ENCODE results near the gene KBTBD8.

Gene KBTBD8

GRCh38 chr3:67033079-67033478 is 35.0 kb downstream of the KBTBD8 start:
- H3K27me3 ChIP-seq (replicated peaks; ENCODE audit: control insufficient read depth, insufficient read depth, low read length, poor library complexity, severe bottlenecking): no peaks in the 10 kb centered on the region
- no peaks in the 10 kb centered on the region for H3K4me1 ChIP-seq (ENCODE audit: control insufficient read depth, insufficient read depth, low read length, poor library complexity, severe bottlenecking)
- DNase-seq: no peak
- no peaks in the 10 kb centered on the region for H3K9me3 ChIP-seq (ENCODE audit: control insufficient read depth, low read length)
- H3K27ac ChIP-seq (ENCODE audit: insufficient read depth, low read length, poor library complexity, severe bottlenecking): no peak overlapping the region
- no peaks in the 10 kb centered on the region for H3K36me3 ChIP-seq (ENCODE audit: control insufficient read depth, insufficient read depth, low read length)
- H3K4me3 ChIP-seq (ENCODE audit: insufficient read depth, low read depth, low read length, poor library complexity, severe bottlenecking): no peak overlapping the region

- Histone ChIP-seq H3K27ac (ENCODE audit: insufficient read depth, low read length, poor library complexity, severe bottlenecking) (no peak overlapping the region), H3K9me3 (ENCODE audit: control insufficient read depth, low read length) (no peaks in the 10 kb centered on the region), H3K4me3 (ENCODE audit: insufficient read depth, low read depth, low read length, poor library complexity, severe bottlenecking) (no peak overlapping the region), H3K27me3 (replicated peaks; ENCODE audit: control insufficient read depth, insufficient read depth, low read length, poor library complexity, severe bottlenecking) (no peaks in the 10 kb centered on the region), H3K4me1 (ENCODE audit: control insufficient read depth, insufficient read depth, low read length, poor library complexity, severe bottlenecking) (no peaks in the 10 kb centered on the region), H3K36me3 (ENCODE audit: control insufficient read depth, insufficient read depth, low read length) (no peaks in the 10 kb centered on the region)
- DNase-seq: no peak
Measured at GRCh38 chr3:67034371-67034770, 36.3 kb downstream of the KBTBD8 start.

- no peak overlapping the region for H3K27ac ChIP-seq (ENCODE audit: insufficient read depth, low read length, poor library complexity, severe bottlenecking)
- H3K27me3 ChIP-seq (replicated peaks; ENCODE audit: control insufficient read depth, insufficient read depth, low read length, poor library complexity, severe bottlenecking): no peaks in the 10 kb centered on the region
- H3K36me3 ChIP-seq (ENCODE audit: control insufficient read depth, insufficient read depth, low read length): no peaks in the 10 kb centered on the region
- H3K9me3 ChIP-seq (ENCODE audit: control insufficient read depth, low read length): no peaks in the 10 kb centered on the region
- no peak overlapping the region for H3K4me3 ChIP-seq (ENCODE audit: insufficient read depth, low read depth, low read length, poor library complexity, severe bottlenecking)
- H3K4me1 ChIP-seq (ENCODE audit: control insufficient read depth, insufficient read depth, low read length, poor library complexity, severe bottlenecking): no peaks in the 10 kb centered on the region
- DNase-seq: no peak
Measured at GRCh38 chr3:67037615-67038014, 39.5 kb downstream of the KBTBD8 start.

GRCh38 chr3:67044295-67044694 is 46.2 kb downstream of the KBTBD8 start:
- H3K27me3 ChIP-seq (replicated peaks; ENCODE audit: control insufficient read depth, insufficient read depth, low read length, poor library complexity, severe bottlenecking): no peaks in the 10 kb centered on the region
- H3K4me1 ChIP-seq (ENCODE audit: control insufficient read depth, insufficient read depth, low read length, poor library complexity, severe bottlenecking): no peaks in the 10 kb centered on the region
- H3K4me3 ChIP-seq (ENCODE audit: insufficient read depth, low read depth, low read length, poor library complexity, severe bottlenecking): no peak overlapping the region
- no peak for DNase-seq
- no peaks in the 10 kb centered on the region for H3K36me3 ChIP-seq (ENCODE audit: control insufficient read depth, insufficient read depth, low read length)
- no peaks in the 10 kb centered on the region for H3K9me3 ChIP-seq (ENCODE audit: control insufficient read depth, low read length)
- H3K27ac ChIP-seq (ENCODE audit: insufficient read depth, low read length, poor library complexity, severe bottlenecking): no peak overlapping the region

- no peaks in the 10 kb centered on the region for H3K36me3 ChIP-seq (ENCODE audit: control insufficient read depth, insufficient read depth, low read length)
Measured at GRCh38 chr3:67044955-67045354, 46.8 kb downstream of the KBTBD8 start.

GRCh38 chr3:67045711-67046465 is 47.8 kb downstream of the KBTBD8 start:
- H3K36me3 ChIP-seq (ENCODE audit: control insufficient read depth, insufficient read depth, low read length): no peaks in the 10 kb centered on the region
- DNase-seq: no peak
- no peaks in the 10 kb centered on the region for H3K4me1 ChIP-seq (ENCODE audit: control insufficient read depth, insufficient read depth, low read length, poor library complexity, severe bottlenecking)
- no peaks in the 10 kb centered on the region for H3K27me3 ChIP-seq (replicated peaks; ENCODE audit: control insufficient read depth, insufficient read depth, low read length, poor library complexity, severe bottlenecking)
- no peaks in the 10 kb centered on the region for H3K9me3 ChIP-seq (ENCODE audit: control insufficient read depth, low read length)
- no peak overlapping the region for H3K4me3 ChIP-seq (ENCODE audit: insufficient read depth, low read depth, low read length, poor library complexity, severe bottlenecking)
- no peak overlapping the region for H3K27ac ChIP-seq (ENCODE audit: insufficient read depth, low read length, poor library complexity, severe bottlenecking)

More at GRCh38 chr3:67044955-67045354, 46.8 kb downstream of the KBTBD8 start:
- DNase-seq: no peak
- H3K9me3 ChIP-seq (ENCODE audit: control insufficient read depth, low read length): no peaks in the 10 kb centered on the region
- H3K27ac ChIP-seq (ENCODE audit: insufficient read depth, low read length, poor library complexity, severe bottlenecking): no peak overlapping the region
- H3K4me3 ChIP-seq (ENCODE audit: insufficient read depth, low read depth, low read length, poor library complexity, severe bottlenecking): no peak overlapping the region
- H3K27me3 ChIP-seq (replicated peaks; ENCODE audit: control insufficient read depth, insufficient read depth, low read length, poor library complexity, severe bottlenecking): no peaks in the 10 kb centered on the region
- no peaks in the 10 kb centered on the region for H3K4me1 ChIP-seq (ENCODE audit: control insufficient read depth, insufficient read depth, low read length, poor library complexity, severe bottlenecking)

- no peaks in the 10 kb centered on the region for H3K9me3 ChIP-seq (ENCODE audit: control insufficient read depth, low read length)
- H3K27ac ChIP-seq (ENCODE audit: insufficient read depth, low read length, poor library complexity, severe bottlenecking): no peak overlapping the region
- no peaks in the 10 kb centered on the region for H3K27me3 ChIP-seq (replicated peaks; ENCODE audit: control insufficient read depth, insufficient read depth, low read length, poor library complexity, severe bottlenecking)
- no peak for DNase-seq
- no peaks in the 10 kb centered on the region for H3K4me1 ChIP-seq (ENCODE audit: control insufficient read depth, insufficient read depth, low read length, poor library complexity, severe bottlenecking)
- H3K4me3 ChIP-seq (ENCODE audit: insufficient read depth, low read depth, low read length, poor library complexity, severe bottlenecking): no peak overlapping the region
- no peaks in the 10 kb centered on the region for H3K36me3 ChIP-seq (ENCODE audit: control insufficient read depth, insufficient read depth, low read length)
Measured at GRCh38 chr3:67047051-67047450, 48.9 kb downstream of the KBTBD8 start.

GRCh38 chr3:67048067-67048714 is 50.1 kb downstream of the KBTBD8 start:
- no peaks in the 10 kb centered on the region for H3K9me3 ChIP-seq (ENCODE audit: control insufficient read depth, low read length)
- no peak overlapping the region for H3K27ac ChIP-seq (ENCODE audit: insufficient read depth, low read length, poor library complexity, severe bottlenecking)
- H3K4me1 ChIP-seq (ENCODE audit: control insufficient read depth, insufficient read depth, low read length, poor library complexity, severe bottlenecking): no peaks in the 10 kb centered on the region
- no peaks in the 10 kb centered on the region for H3K27me3 ChIP-seq (replicated peaks; ENCODE audit: control insufficient read depth, insufficient read depth, low read length, poor library complexity, severe bottlenecking)
- H3K4me3 ChIP-seq (ENCODE audit: insufficient read depth, low read depth, low read length, poor library complexity, severe bottlenecking): no peak overlapping the region
- DNase-seq: no peak
- H3K36me3 ChIP-seq (ENCODE audit: control insufficient read depth, insufficient read depth, low read length): no peaks in the 10 kb centered on the region

- Histone ChIP-seq H3K4me1 (ENCODE audit: control insufficient read depth, insufficient read depth, low read length, poor library complexity, severe bottlenecking) (no peaks in the 10 kb centered on the region), H3K4me3 (ENCODE audit: insufficient read depth, low read depth, low read length, poor library complexity, severe bottlenecking) (no peak overlapping the region), H3K27ac (ENCODE audit: insufficient read depth, low read length, poor library complexity, severe bottlenecking) (no peak overlapping the region), H3K36me3 (ENCODE audit: control insufficient read depth, insufficient read depth, low read length) (no peaks in the 10 kb centered on the region), H3K9me3 (ENCODE audit: control insufficient read depth, low read length) (no peaks in the 10 kb centered on the region), H3K27me3 (replicated peaks; ENCODE audit: control insufficient read depth, insufficient read depth, low read length, poor library complexity, severe bottlenecking) (no peaks in the 10 kb centered on the region)
- no peak for DNase-seq
Measured at GRCh38 chr3:67048715-67049074, 50.6 kb downstream of the KBTBD8 start.

GRCh38 chr3:67059443-67059842 is 61.3 kb downstream of the KBTBD8 start:
- Histone ChIP-seq H3K36me3 (ENCODE audit: control insufficient read depth, insufficient read depth, low read length) (no peaks in the 10 kb centered on the region), H3K4me1 (ENCODE audit: control insufficient read depth, insufficient read depth, low read length, poor library complexity, severe bottlenecking) (no peaks in the 10 kb centered on the region), H3K27me3 (replicated peaks; ENCODE audit: control insufficient read depth, insufficient read depth, low read length, poor library complexity, severe bottlenecking) (no peaks in the 10 kb centered on the region), H3K4me3 (ENCODE audit: insufficient read depth, low read depth, low read length, poor library complexity, severe bottlenecking) (no peak overlapping the region), H3K9me3 (ENCODE audit: control insufficient read depth, low read length) (no peaks in the 10 kb centered on the region), H3K27ac (ENCODE audit: insufficient read depth, low read length, poor library complexity, severe bottlenecking) (no peak overlapping the region)
- no peak for DNase-seq
